ENCODE results near the gene AFF2. TPM values are rescaled to one million over a fixed set of nuclear protein-coding genes. Genes with fewer than 3 reads are reported as not detected.

AFF2 gene
- total RNA-seq, 1 experiment from 2014 or later, result 0.05 TPM

DNA sequence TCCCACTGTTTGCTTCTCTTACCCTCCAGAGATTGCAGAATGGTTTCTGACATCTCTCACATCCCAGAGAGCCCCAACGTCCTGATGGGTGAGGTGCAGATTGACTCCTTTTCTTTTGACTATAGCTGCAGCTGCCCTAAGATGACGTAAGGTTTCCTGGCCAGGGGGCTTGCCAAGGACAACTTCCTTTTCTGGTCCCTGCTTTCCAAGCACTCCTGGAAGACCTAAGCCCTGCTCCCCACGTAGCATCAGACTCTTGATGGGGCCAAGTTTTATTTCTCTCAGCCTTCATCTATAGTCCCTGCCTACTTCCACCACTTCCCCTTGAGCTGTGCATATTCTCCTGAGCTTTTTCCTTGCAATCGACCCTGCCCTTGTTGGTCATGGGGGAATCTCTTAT is 507.0 kb downstream of the AFF2 start:
- ChIA-PET RAD21 (ENCODE audit: low non-redundant PET in 1 of 2, low total read pairs in 2 of 2, uncharacterized antibody in 2 of 2, unreplicated experiment in 2 of 2) (no interaction called here), CTCF (no interaction called here)
- BruUV-seq (replicated peaks), result no TSS peak

DNA sequence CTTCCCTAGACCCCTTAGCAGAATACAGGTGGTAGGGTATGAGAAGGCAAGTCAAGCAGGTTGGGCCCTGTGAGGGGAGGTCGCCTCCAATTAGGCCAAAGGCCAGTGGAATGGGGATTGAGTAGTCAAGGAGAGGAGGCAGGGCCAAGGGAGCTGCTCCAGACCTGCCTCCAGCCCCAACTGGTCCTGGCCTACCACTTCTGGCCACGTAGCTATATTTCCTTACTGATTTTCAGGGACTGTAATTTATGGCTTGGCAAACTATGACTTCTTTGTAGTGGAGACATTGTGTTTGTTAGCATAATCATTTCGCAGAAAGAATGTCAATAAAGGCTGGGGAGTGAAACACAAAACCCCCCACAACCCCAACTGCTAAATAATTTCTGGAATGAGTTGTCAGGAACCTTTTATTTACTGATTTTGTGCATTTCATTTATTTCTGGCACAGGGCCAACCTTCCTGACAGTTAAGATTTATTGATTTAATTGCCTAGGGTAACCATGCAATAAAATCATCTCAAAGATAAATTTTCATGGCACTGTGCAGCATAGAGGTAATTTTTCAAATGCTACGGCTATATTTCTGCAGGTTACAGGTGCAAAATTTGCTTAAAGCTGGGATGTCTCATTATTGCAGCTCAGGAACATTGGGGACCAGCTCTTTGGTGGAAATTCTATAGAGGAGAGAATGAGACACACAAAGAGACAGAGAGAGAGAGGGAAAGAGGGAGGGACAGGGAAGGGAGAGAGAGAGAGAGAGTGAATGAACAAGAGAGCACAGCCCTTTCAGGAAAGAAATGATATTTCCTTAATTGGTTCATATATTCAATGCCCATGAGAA is 509.8 kb downstream of the AFF2 start:
- DNase-seq (ENCODE audit: low read depth, low spot score) (no peak), ATAC-seq (no peak)
- Histone ChIP-seq H3K36me3 (ENCODE audit: control insufficient read depth in 1 of 2, insufficient read depth in 2 of 2, low read length in 2 of 2) (no peaks in the 10 kb centered on the region), H3K4me3 (replicated peaks in 1 of 2; ENCODE audit: low read depth in 1 of 2, low read length in 2 of 2) (no peak overlapping the region), H3K79me2 (ENCODE audit: insufficient read depth, low read length) (no peaks in the 10 kb centered on the region), H3K9me3 (ENCODE audit: control insufficient read depth in 1 of 2, insufficient read depth in 1 of 2, low read depth in 1 of 2, low read length in 2 of 2) (no peaks in the 10 kb centered on the region; a peak in 1 of 4 replicates), H4K20me1 (ENCODE audit: insufficient read depth) (no peaks in the 10 kb centered on the region), H3K4me2 (ENCODE audit: low read length) (no peak overlapping the region), H3K9me2 (ENCODE audit: insufficient read depth) (no peaks in the 10 kb centered on the region), H3K27me3 (ENCODE audit: insufficient read depth, low read length) (no peaks in the 10 kb centered on the region), H2AFZ (ENCODE audit: low read depth, low read length, poor library complexity, severe bottlenecking) (no peak overlapping the region), H3K9ac (ENCODE audit: low read length) (no peak overlapping the region), H3K27ac (ENCODE audit: low read depth, low read length) (no peak overlapping the region), H3K4me1 (ENCODE audit: control insufficient read depth in 1 of 2, insufficient read depth in 2 of 2, low read length in 2 of 2) (no peaks in the 10 kb centered on the region)
- RAD21 ChIA-PET (ENCODE audit: low non-redundant PET in 1 of 2, low total read pairs in 2 of 2, uncharacterized antibody in 2 of 2, unreplicated experiment in 2 of 2), result no interaction called here
- POLR2A ChIA-PET, result no interaction called here
- intact Hi-C loops (cut with micrococcal nuclease), result no loop called here
- BruUV-seq (replicated peaks), result no TSS peak
- CTCF ChIA-PET, result no interaction called here
- no peak for TF ChIP-seq POLR2AphosphoS5 (IDR thresholded peaks at IDR 0.05; ENCODE audit: low read depth, low read length)
- no peak for TF ChIP-seq POLR2A (IDR thresholded peaks at IDR 0.05; ENCODE audit: borderline replicate concordance, extremely low read depth, insufficient read depth, insufficient read length)
- TF ChIP-seq, protein P1, sequence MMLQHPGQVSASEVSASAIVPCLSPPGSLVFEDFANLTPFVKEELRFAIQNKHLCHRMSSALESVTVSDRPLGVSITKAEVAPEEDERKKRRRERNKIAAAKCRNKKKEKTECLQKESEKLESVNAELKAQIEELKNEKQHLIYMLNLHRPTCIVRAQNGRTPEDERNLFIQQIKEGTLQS (IDR thresholded peaks at IDR 0.05), result no peak
- TF ChIP-seq, protein P2, sequence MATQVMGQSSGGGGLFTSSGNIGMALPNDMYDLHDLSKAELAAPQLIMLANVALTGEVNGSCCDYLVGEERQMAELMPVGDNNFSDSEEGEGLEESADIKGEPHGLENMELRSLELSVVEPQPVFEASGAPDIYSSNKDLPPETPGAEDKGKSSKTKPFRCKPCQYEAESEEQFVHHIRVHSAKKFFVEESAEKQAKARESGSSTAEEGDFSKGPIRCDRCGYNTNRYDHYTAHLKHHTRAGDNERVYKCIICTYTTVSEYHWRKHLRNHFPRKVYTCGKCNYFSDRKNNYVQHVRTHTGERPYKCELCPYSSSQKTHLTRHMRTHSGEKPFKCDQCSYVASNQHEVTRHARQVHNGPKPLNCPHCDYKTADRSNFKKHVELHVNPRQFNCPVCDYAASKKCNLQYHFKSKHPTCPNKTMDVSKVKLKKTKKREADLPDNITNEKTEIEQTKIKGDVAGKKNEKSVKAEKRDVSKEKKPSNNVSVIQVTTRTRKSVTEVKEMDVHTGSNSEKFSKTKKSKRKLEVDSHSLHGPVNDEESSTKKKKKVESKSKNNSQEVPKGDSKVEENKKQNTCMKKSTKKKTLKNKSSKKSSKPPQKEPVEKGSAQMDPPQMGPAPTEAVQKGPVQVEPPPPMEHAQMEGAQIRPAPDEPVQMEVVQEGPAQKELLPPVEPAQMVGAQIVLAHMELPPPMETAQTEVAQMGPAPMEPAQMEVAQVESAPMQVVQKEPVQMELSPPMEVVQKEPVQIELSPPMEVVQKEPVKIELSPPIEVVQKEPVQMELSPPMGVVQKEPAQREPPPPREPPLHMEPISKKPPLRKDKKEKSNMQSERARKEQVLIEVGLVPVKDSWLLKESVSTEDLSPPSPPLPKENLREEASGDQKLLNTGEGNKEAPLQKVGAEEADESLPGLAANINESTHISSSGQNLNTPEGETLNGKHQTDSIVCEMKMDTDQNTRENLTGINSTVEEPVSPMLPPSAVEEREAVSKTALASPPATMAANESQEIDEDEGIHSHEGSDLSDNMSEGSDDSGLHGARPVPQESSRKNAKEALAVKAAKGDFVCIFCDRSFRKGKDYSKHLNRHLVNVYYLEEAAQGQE (IDR thresholded peaks at IDR 0.05; ENCODE audit: low read depth), result no peak
- no peak for TF ChIP-seq RAD21 (IDR thresholded peaks at IDR 0.05; ENCODE audit: low read depth)
- TF ChIP-seq EZH2 (IDR thresholded peaks at IDR 0.05), result no peak
- no peak for TF ChIP-seq SP1 (IDR thresholded peaks at IDR 0.05; ENCODE audit: low read depth)
- TF ChIP-seq EZH2phosphoT487 (IDR thresholded peaks at IDR 0.05; ENCODE audit: borderline replicate concordance), result no peak
- TF ChIP-seq CEBPB (IDR thresholded peaks at IDR 0.05; ENCODE audit: low read depth), result no peak
- no peak for TF ChIP-seq EGR1 (IDR thresholded peaks at IDR 0.05; ENCODE audit: low read depth)
- no peak for TF ChIP-seq ZNF274 (IDR thresholded peaks at IDR 0.05; ENCODE audit: low read depth, low read length)
- TF ChIP-seq ELF1 (IDR thresholded peaks at IDR 0.05; ENCODE audit: borderline replicate concordance, low read depth), result no peak
- TF ChIP-seq, protein P3, sequence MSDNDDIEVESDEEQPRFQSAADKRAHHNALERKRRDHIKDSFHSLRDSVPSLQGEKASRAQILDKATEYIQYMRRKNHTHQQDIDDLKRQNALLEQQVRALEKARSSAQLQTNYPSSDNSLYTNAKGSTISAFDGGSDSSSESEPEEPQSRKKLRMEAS (IDR thresholded peaks at IDR 0.05), result no peak
- no peak for TF ChIP-seq TCF7L2 (IDR thresholded peaks at IDR 0.05; ENCODE audit: borderline replicate concordance, extremely low read depth, insufficient read depth, insufficient read length)
- TF ChIP-seq JUND (IDR thresholded peaks at IDR 0.05), result no peak

More for the DNA sequence above, 507.0 kb downstream of the AFF2 start:
- no peaks in the 10 kb centered on the region for H4K20me1 ChIP-seq (ENCODE audit: insufficient read depth)
- no peaks in the 10 kb centered on the region for H3K79me2 ChIP-seq (ENCODE audit: insufficient read depth, low read length)
- TF ChIP-seq EZH2 (IDR thresholded peaks at IDR 0.05) (no peak), EGR1 (IDR thresholded peaks at IDR 0.05; ENCODE audit: low read depth) (no peak), POLR2A (IDR thresholded peaks at IDR 0.05; ENCODE audit: borderline replicate concordance, extremely low read depth, insufficient read depth, insufficient read length) (no peak), YY1 (IDR thresholded peaks at IDR 0.05; ENCODE audit: extremely low read depth, insufficient replicate concordance, low read depth, low read length) (no peak), SIN3A (IDR thresholded peaks at IDR 0.05; ENCODE audit: low read depth) (no peak), JUND (IDR thresholded peaks at IDR 0.05) (no peak), SP1 (IDR thresholded peaks at IDR 0.05; ENCODE audit: low read depth) (no peak), SRF (IDR thresholded peaks at IDR 0.05; ENCODE audit: low read depth) (no peak), CBX3 (IDR thresholded peaks at IDR 0.05; ENCODE audit: low read depth) (no peak), CEBPB (IDR thresholded peaks at IDR 0.05; ENCODE audit: low read depth) (no peak), ZNF274 (IDR thresholded peaks at IDR 0.05; ENCODE audit: low read depth, low read length) (no peak)
- no peak overlapping the region for H3K27ac ChIP-seq (ENCODE audit: low read depth, low read length)
- no peaks in the 10 kb centered on the region for H3K4me1 ChIP-seq (ENCODE audit: control insufficient read depth in 1 of 2, insufficient read depth in 2 of 2, low read length in 2 of 2)
- no peak overlapping the region for H3K4me3 ChIP-seq (replicated peaks in 1 of 2; ENCODE audit: low read depth in 1 of 2, low read length in 2 of 2)
- POLR2A ChIA-PET, result no interaction called here
- ATAC-seq (no peak), DNase-seq (ENCODE audit: low read depth, low spot score) (no peak)
- H3K27me3 ChIP-seq (ENCODE audit: insufficient read depth, low read length), result no peaks in the 10 kb centered on the region
- H2AFZ ChIP-seq (ENCODE audit: low read depth, low read length, poor library complexity, severe bottlenecking), result no peak overlapping the region
- no peaks in the 10 kb centered on the region for H3K9me2 ChIP-seq (ENCODE audit: insufficient read depth)
- H3K36me3 ChIP-seq (ENCODE audit: control insufficient read depth in 1 of 2, insufficient read depth in 2 of 2, low read length in 2 of 2), result no peaks in the 10 kb centered on the region
- intact Hi-C loops (cut with micrococcal nuclease), result no loop called here
- H3K9ac ChIP-seq (ENCODE audit: low read length), result no peak overlapping the region
- H3K9me3 ChIP-seq (ENCODE audit: control insufficient read depth in 1 of 2, insufficient read depth in 1 of 2, low read depth in 1 of 2, low read length in 2 of 2), result no peaks in the 10 kb centered on the region; a peak in 1 of 4 replicates
- no peak overlapping the region for H3K4me2 ChIP-seq (ENCODE audit: low read length)

Data from HCT116 (cell line).